ENCODE measurements around the gene MRPS15.

The MRPS15 gene

DNA sequence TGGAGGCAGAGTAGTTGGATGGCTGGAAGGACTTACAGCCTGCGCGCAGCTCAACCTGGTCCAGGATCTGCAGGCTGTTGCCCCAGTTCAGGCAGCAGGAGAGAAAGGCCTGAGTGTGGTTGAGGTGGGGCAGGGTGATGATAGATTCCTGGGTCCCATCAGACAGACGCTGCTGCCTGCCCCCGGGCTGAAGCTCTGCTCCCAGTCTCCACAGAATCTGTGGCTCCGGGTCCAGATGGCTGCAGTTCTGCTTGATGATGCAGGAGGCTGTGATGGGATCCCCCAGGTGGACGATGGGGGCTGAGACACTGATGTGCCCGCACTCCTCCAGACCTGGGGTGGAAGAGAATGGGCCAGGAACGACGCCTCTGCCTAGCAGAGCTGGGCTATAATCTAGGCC lies 11.2 kb upstream of the MRPS15 start:
- WGBS, 2 experiments: 86 to 92% methylated on average over 9 of the region's 9 CpGs
- no peaks in the 10 kb centered on the region for H3K36me3 ChIP-seq (ENCODE audit: control insufficient read depth, insufficient read depth, low read length)
- H3K9me3 ChIP-seq (ENCODE audit: control insufficient read depth, low read length): no peaks in the 10 kb centered on the region
- peaks cover 5% of the 10 kb centered on the region for H3K4me1 ChIP-seq (ENCODE audit: control insufficient read depth, insufficient read depth, low read length)
- no peak overlapping the region for H3K27ac ChIP-seq (ENCODE audit: insufficient read depth, low read depth, low read length, poor library complexity, severe bottlenecking)
- no peaks in the 10 kb centered on the region for H3K27me3 ChIP-seq (ENCODE audit: control insufficient read depth, insufficient read depth, low read length, poor library complexity, severe bottlenecking)
- H3K4me3 ChIP-seq (ENCODE audit: insufficient read depth, low read depth, low read length): no peak overlapping the region

GRCh38 chr1:36472656-36473055 lies 8.5 kb upstream of the MRPS15 start:
- Histone ChIP-seq H3K36me3 (ENCODE audit: control insufficient read depth, insufficient read depth, low read length) (no peaks in the 10 kb centered on the region), H3K27me3 (ENCODE audit: control insufficient read depth, insufficient read depth, low read length, poor library complexity, severe bottlenecking) (no peaks in the 10 kb centered on the region), H3K4me1 (ENCODE audit: control insufficient read depth, insufficient read depth, low read length) (peaks cover 5% of the 10 kb centered on the region), H3K4me3 (ENCODE audit: insufficient read depth, low read depth, low read length) (no peak overlapping the region), H3K9me3 (ENCODE audit: control insufficient read depth, low read length) (no peaks in the 10 kb centered on the region), H3K27ac (ENCODE audit: insufficient read depth, low read depth, low read length, poor library complexity, severe bottlenecking) (no peak overlapping the region)
- 90 to 91% methylated on average over 6 of the region's 6 CpGs for WGBS, 2 experiments

GRCh38 chr1:36471830-36472641 lies 7.9 kb upstream of the MRPS15 start:
- H3K27me3 ChIP-seq (ENCODE audit: control insufficient read depth, insufficient read depth, low read length, poor library complexity, severe bottlenecking): no peaks in the 10 kb centered on the region
- H3K27ac ChIP-seq (ENCODE audit: insufficient read depth, low read depth, low read length, poor library complexity, severe bottlenecking): no peak overlapping the region
- no peak overlapping the region for H3K4me3 ChIP-seq (ENCODE audit: insufficient read depth, low read depth, low read length)
- no peaks in the 10 kb centered on the region for H3K36me3 ChIP-seq (ENCODE audit: control insufficient read depth, insufficient read depth, low read length)
- peaks cover 5% of the 10 kb centered on the region for H3K4me1 ChIP-seq (ENCODE audit: control insufficient read depth, insufficient read depth, low read length)
- H3K9me3 ChIP-seq (ENCODE audit: control insufficient read depth, low read length): no peaks in the 10 kb centered on the region
- WGBS, 2 experiments: 81 to 85% methylated on average over 22 of the region's 22 CpGs

GRCh38 chr1:36469163-36469562 lies 5.0 kb upstream of the MRPS15 start:
- Histone ChIP-seq H3K4me1 (ENCODE audit: control insufficient read depth, insufficient read depth, low read length) (peaks cover 5% of the 10 kb centered on the region), H3K4me3 (ENCODE audit: insufficient read depth, low read depth, low read length) (no peak overlapping the region), H3K9me3 (ENCODE audit: control insufficient read depth, low read length) (no peaks in the 10 kb centered on the region), H3K27me3 (ENCODE audit: control insufficient read depth, insufficient read depth, low read length, poor library complexity, severe bottlenecking) (no peaks in the 10 kb centered on the region), H3K36me3 (ENCODE audit: control insufficient read depth, insufficient read depth, low read length) (no peaks in the 10 kb centered on the region), H3K27ac (ENCODE audit: insufficient read depth, low read depth, low read length, poor library complexity, severe bottlenecking) (no peak overlapping the region)
- WGBS, 2 experiments: 70 to 71% methylated on average over 2 of the region's 2 CpGs

DNA sequence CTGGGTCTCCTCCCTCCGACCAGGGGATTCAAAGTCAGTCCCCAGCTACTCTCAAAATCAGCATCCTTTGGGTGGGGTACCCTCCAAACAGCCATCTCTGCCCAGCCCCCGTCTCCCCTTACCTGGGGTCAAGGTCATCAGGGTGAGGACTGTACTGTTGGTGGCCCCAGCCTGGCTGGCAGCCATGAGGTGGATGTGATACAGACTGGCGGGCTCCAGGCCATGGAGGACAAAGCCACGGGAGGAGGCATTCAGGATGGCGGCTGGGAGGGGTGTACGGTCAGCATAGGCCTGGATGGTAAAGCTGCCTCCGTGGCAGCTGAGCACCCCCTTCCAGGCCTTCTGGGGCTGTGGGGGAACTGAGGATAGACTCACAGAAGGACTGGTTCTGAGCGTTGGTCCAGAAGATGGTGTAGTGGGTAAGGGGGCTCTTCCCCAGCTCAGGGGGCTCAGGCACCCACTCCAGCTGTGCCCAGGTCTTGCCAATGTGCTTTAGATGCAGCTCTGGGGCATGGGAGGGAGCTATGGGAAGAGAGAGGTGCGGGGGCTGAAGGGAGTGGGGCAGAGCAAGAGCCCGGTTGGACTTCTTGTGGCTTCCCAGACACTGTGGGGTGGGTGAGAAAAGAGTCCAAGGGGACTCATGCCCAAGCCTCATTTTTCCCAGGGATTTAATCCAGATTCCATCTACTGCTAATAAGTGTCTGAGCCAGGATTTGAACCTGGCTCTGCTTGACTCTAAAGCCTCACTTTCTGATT lies 3.7 kb upstream of the MRPS15 start:
- 86 to 91% methylated on average over 10 of the region's 10 CpGs for WGBS, 2 experiments
- H3K9me3 ChIP-seq (ENCODE audit: control insufficient read depth, low read length): no peaks in the 10 kb centered on the region
- peaks cover 5% of the 10 kb centered on the region for H3K4me1 ChIP-seq (ENCODE audit: control insufficient read depth, insufficient read depth, low read length)
- H3K36me3 ChIP-seq (ENCODE audit: control insufficient read depth, insufficient read depth, low read length): no peaks in the 10 kb centered on the region
- no peak overlapping the region for H3K4me3 ChIP-seq (ENCODE audit: insufficient read depth, low read depth, low read length)
- no peaks in the 10 kb centered on the region for H3K27me3 ChIP-seq (ENCODE audit: control insufficient read depth, insufficient read depth, low read length, poor library complexity, severe bottlenecking)
- H3K27ac ChIP-seq (ENCODE audit: insufficient read depth, low read depth, low read length, poor library complexity, severe bottlenecking): no peak overlapping the region

DNA sequence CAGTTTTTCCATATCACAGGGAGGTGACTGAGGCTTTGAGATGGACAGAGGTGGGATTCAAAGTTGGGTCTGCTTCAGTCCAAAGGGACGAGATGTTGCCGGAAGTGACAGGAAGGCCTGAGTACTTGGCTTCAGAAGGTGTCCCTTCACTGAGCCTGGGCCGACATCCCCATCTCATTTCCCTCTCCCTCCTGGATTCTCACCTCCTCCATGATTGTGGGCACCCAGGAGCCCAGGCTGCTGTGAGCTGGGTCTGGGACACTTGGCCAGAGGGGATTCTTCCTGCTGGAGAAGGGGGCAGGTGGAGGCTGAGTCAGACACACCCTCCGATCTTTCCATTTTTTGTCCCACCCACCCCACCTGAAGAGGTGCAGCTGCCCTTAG lies 2.8 kb upstream of the MRPS15 start:
- H3K4me1 ChIP-seq (ENCODE audit: control insufficient read depth, insufficient read depth, low read length): peaks cover 2% of the 10 kb centered on the region
- H3K9me3 ChIP-seq (ENCODE audit: control insufficient read depth, low read length): no peaks in the 10 kb centered on the region
- H3K4me3 ChIP-seq (ENCODE audit: insufficient read depth, low read depth, low read length): no peak overlapping the region
- H3K27me3 ChIP-seq (ENCODE audit: control insufficient read depth, insufficient read depth, low read length, poor library complexity, severe bottlenecking): no peaks in the 10 kb centered on the region
- WGBS, 2 experiments: 91 to 94% methylated on average over 4 of the region's 4 CpGs
- H3K36me3 ChIP-seq (ENCODE audit: control insufficient read depth, insufficient read depth, low read length): no peaks in the 10 kb centered on the region
- H3K27ac ChIP-seq (ENCODE audit: insufficient read depth, low read depth, low read length, poor library complexity, severe bottlenecking): no peak overlapping the region

- no peaks in the 10 kb centered on the region for H3K36me3 ChIP-seq (ENCODE audit: control insufficient read depth, insufficient read depth, low read length)
- no peaks in the 10 kb centered on the region for H3K4me1 ChIP-seq (ENCODE audit: control insufficient read depth, insufficient read depth, low read length)
- H3K27me3 ChIP-seq (ENCODE audit: control insufficient read depth, insufficient read depth, low read length, poor library complexity, severe bottlenecking): no peaks in the 10 kb centered on the region
- 91 to 92% methylated on average over 12 of the region's 12 CpGs for WGBS, 2 experiments
- no peaks in the 10 kb centered on the region for H3K9me3 ChIP-seq (ENCODE audit: control insufficient read depth, low read length)
- H3K4me3 ChIP-seq (ENCODE audit: insufficient read depth, low read depth, low read length): no peak overlapping the region
- no peak overlapping the region for H3K27ac ChIP-seq (ENCODE audit: insufficient read depth, low read depth, low read length, poor library complexity, severe bottlenecking)
Measured at GRCh38 chr1:36466370-36467026, 2.3 kb upstream of the MRPS15 start.

DNA sequence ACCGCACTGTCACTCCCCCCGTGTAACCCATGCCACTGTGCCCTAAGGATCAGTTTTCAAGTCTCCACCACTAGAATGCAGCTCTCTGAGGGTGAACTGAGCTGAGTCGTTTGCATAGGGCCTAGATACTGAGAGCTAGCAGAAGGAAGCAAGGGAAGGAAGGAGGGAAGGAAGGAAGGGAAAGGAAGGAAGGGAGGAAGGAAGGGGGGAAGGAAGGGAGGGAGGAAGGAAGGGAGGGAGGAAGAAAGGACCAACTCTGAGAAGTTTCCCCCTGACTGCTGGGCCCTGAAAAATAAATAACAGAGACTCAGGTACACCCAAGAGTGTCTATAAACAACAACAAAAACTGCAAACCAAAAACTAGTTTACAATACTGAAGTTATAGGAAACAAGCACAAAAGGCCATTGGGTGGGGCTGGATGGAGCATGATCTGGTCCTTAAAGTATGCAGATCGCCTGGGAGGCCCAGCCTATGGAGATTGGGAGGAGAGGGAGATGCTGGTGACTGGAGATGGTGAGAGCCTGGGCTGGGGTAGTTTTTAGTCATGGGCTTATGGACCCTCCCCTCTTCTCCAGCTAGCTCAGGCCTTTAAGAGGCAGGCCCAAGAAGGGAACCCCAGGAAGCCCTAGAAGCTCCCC lies 1.7 kb upstream of the MRPS15 start:
- no peak overlapping the region for H3K27ac ChIP-seq (ENCODE audit: insufficient read depth, low read depth, low read length, poor library complexity, severe bottlenecking)
- H3K36me3 ChIP-seq (ENCODE audit: control insufficient read depth, insufficient read depth, low read length): peaks cover 3% of the 10 kb centered on the region
- no peaks in the 10 kb centered on the region for H3K9me3 ChIP-seq (ENCODE audit: control insufficient read depth, low read length)
- H3K27me3 ChIP-seq (ENCODE audit: control insufficient read depth, insufficient read depth, low read length, poor library complexity, severe bottlenecking): no peaks in the 10 kb centered on the region
- WGBS, 2 experiments: 42 to 55% methylated on average over 4 of the region's 4 CpGs
- H3K4me3 ChIP-seq (ENCODE audit: insufficient read depth, low read depth, low read length): no peak overlapping the region
- H3K4me1 ChIP-seq (ENCODE audit: control insufficient read depth, insufficient read depth, low read length): no peaks in the 10 kb centered on the region

DNA sequence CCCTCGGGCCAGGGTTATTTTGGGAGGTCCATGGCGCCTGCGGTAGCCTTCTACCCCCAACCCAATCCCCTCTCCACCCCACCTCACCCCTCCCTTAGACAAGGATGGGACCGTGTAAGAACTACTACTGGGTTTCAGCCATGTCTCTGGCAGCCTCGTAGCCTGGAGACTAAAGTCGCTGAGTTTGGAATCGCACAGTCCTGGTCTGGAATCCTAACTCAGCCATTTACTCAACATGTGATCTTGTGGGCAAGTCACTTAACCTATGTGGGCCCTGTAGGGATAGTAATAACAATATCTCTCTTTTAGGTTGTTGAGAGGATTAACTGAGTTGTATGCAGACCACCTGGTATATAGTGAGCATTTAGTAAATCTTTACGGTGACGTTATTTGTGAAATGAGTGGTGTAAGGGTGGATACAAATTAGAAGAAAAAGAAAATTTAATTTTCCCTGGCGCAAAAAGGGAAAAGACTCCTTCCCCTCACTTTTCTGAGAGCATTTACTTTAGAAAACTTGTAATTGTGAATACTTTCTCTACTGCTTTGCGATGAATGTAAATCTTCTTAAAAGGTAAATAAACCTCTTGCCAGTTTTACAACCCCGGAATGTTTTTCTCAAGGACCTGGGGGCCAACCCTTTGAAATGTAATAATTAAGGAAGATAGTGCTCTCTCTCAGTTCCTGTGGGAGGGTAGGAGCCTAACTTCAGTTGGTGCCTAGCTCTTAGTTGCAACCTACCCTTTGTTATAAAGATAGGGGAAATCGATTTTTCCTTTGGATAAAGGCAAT lies 615 bp upstream of the MRPS15 start:
- peaks cover 9% of the 10 kb centered on the region for H3K36me3 ChIP-seq (ENCODE audit: control insufficient read depth, insufficient read depth, low read length)
- 16 to 18% methylated on average over 11 to 13 of the region's 13 CpGs for WGBS, 2 experiments
- H3K4me3 ChIP-seq (ENCODE audit: insufficient read depth, low read depth, low read length): peak overlapping the region; percentile 93
- peak overlapping the region; percentile 89 for H3K27ac ChIP-seq (ENCODE audit: insufficient read depth, low read depth, low read length, poor library complexity, severe bottlenecking)
- H3K4me1 ChIP-seq (ENCODE audit: control insufficient read depth, insufficient read depth, low read length): no peaks in the 10 kb centered on the region
- H3K9me3 ChIP-seq (ENCODE audit: control insufficient read depth, low read length): no peaks in the 10 kb centered on the region
- no peaks in the 10 kb centered on the region for H3K27me3 ChIP-seq (ENCODE audit: control insufficient read depth, insufficient read depth, low read length, poor library complexity, severe bottlenecking)

Data from ectodermal cell (in vitro differentiated cells).